SU-DHL-6 (cell line): ENCODE data around the gene OLFM2.

Source experiments
- CTCF ChIP-seq: fragments of 200-600 bp; sonication (generic); IDR thresholded peaks from one replicate; pipeline ENCODE4 v1.5.1; 2017; ENCODE audit warnings: antibody characterized with exemption, mild to moderate bottlenecking, low read length, moderate library complexity; ENCODE audit not compliant: insufficient read depth, poor library complexity, severe bottlenecking
- EZH2phosphoT487 ChIP-seq: fragments of 200-600 bp; sonication (generic), shearing (Covaris generic); conservative IDR thresholded peaks from 2 replicates; pipeline ENCODE4 v1.6.1; 2018; ENCODE audit warnings: mild to moderate bottlenecking, antibody characterized with exemption, low read length, moderate library complexity, mixed read lengths

DNA sequence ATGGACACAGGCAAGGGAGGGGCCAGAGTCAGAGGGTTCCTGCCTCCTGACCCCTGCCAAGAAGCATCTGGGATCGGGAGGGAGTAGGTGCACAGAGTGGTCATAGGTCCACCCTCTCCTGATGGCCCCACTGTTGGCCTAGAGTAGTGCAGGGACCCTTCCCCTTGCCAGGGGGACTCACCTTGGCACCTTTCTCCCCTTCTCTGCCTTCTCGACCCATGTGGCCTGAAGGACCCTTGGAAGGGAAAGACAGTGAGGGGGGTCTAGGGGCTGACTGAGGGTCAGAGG, 33.3 kb upstream of the OLFM2 start:
- TF ChIP-seq CTCF, result no peak
- TF ChIP-seq EZH2phosphoT487, result no peak
